ENCODE measurements around the gene DUSP15.

Gene DUSP15

GRCh38 chr20:31896049-31896448 lies 25.7 kb upstream of the DUSP15 start:
- no peaks in the 10 kb centered on the region for H3K9me2 ChIP-seq (replicated peaks; ENCODE audit: insufficient read depth, low read length)
- TF ChIP-seq EZH2phosphoT487 (conservative IDR thresholded peaks at IDR 0.05; ENCODE audit: low read length) (no peak), CTCF (IDR thresholded peaks at IDR 0.05; ENCODE audit: insufficient read depth, low read length, poor library complexity, severe bottlenecking) (no peak)
- no peak overlapping the region for H2AFZ ChIP-seq (ENCODE audit: low read depth, low read length, severe bottlenecking)
- H4K20me1 ChIP-seq (ENCODE audit: low read depth, low read length): no peaks in the 10 kb centered on the region
- H3K27me3 ChIP-seq (ENCODE audit: low read length): no peaks in the 10 kb centered on the region
- H3K9me3 ChIP-seq (ENCODE audit: insufficient read depth, low read length): no peaks in the 10 kb centered on the region
- no peaks in the 10 kb centered on the region for H3F3A ChIP-seq (ENCODE audit: insufficient read depth)
- no peak overlapping the region for H3K27ac ChIP-seq (ENCODE audit: low read depth, low read length)
- no peaks in the 10 kb centered on the region for H3K79me2 ChIP-seq (ENCODE audit: insufficient read depth, low read length)
- H3K9ac ChIP-seq (ENCODE audit: low read length): no peak overlapping the region
- no peak overlapping the region for H3K4me2 ChIP-seq (ENCODE audit: low read depth, low read length, poor library complexity, severe bottlenecking)
- H3K4me3 ChIP-seq (ENCODE audit: insufficient read depth, low read length, poor library complexity, severe bottlenecking): no peak overlapping the region
- H3K36me3 ChIP-seq (ENCODE audit: low read length): no peaks in the 10 kb centered on the region

GRCh38 chr20:31894980-31895675 lies 24.8 kb upstream of the DUSP15 start:
- Histone ChIP-seq H2AFZ (ENCODE audit: low read depth, low read length, severe bottlenecking) (peak overlapping the region; percentile 90), H3K36me3 (ENCODE audit: low read length) (no peaks in the 10 kb centered on the region), H3K27me3 (ENCODE audit: low read length) (no peaks in the 10 kb centered on the region), H3K79me2 (ENCODE audit: insufficient read depth, low read length) (no peaks in the 10 kb centered on the region), H3K27ac (ENCODE audit: low read depth, low read length) (no peak overlapping the region), H3K9ac (ENCODE audit: low read length) (peak overlapping the region; percentile 21; the same call in 1 of the 2 replicates), H4K20me1 (ENCODE audit: low read depth, low read length) (no peaks in the 10 kb centered on the region), H3K4me2 (ENCODE audit: low read depth, low read length, poor library complexity, severe bottlenecking) (peak overlapping the region; percentile 42), H3K9me2 (replicated peaks; ENCODE audit: insufficient read depth, low read length) (no peaks in the 10 kb centered on the region), H3F3A (ENCODE audit: insufficient read depth) (no peaks in the 10 kb centered on the region), H3K9me3 (ENCODE audit: insufficient read depth, low read length) (no peaks in the 10 kb centered on the region), H3K4me3 (ENCODE audit: insufficient read depth, low read length, poor library complexity, severe bottlenecking) (no peak overlapping the region)
- TF ChIP-seq CTCF (IDR thresholded peaks at IDR 0.05; ENCODE audit: insufficient read depth, low read length, poor library complexity, severe bottlenecking) (no peak), EZH2phosphoT487 (conservative IDR thresholded peaks at IDR 0.05; ENCODE audit: low read length) (no peak)

- no peak for TF ChIP-seq EZH2phosphoT487 (conservative IDR thresholded peaks at IDR 0.05; ENCODE audit: low read length)
- no peak for TF ChIP-seq CTCF (IDR thresholded peaks at IDR 0.05; ENCODE audit: insufficient read depth, low read length, poor library complexity, severe bottlenecking)
Measured at GRCh38 chr20:31890646-31891045, 20.3 kb upstream of the DUSP15 start.

More at GRCh38 chr20:31890646-31891045, 20.3 kb upstream of the DUSP15 start:
- Histone ChIP-seq H3K9ac (ENCODE audit: low read length) (no peak overlapping the region), H3K27me3 (ENCODE audit: low read length) (no peaks in the 10 kb centered on the region; the same call in 1 of the 2 replicates), H3K79me2 (ENCODE audit: insufficient read depth, low read length) (no peaks in the 10 kb centered on the region), H3K9me2 (replicated peaks; ENCODE audit: insufficient read depth, low read length) (no peaks in the 10 kb centered on the region), H3K27ac (ENCODE audit: low read depth, low read length) (no peak overlapping the region), H4K20me1 (ENCODE audit: low read depth, low read length) (no peaks in the 10 kb centered on the region), H3K36me3 (ENCODE audit: low read length) (no peaks in the 10 kb centered on the region), H2AFZ (ENCODE audit: low read depth, low read length, severe bottlenecking) (no peak overlapping the region), H3K4me3 (ENCODE audit: insufficient read depth, low read length, poor library complexity, severe bottlenecking) (no peak overlapping the region), H3K9me3 (ENCODE audit: insufficient read depth, low read length) (no peaks in the 10 kb centered on the region), H3K4me2 (ENCODE audit: low read depth, low read length, poor library complexity, severe bottlenecking) (no peak overlapping the region), H3F3A (ENCODE audit: insufficient read depth) (no peaks in the 10 kb centered on the region)

All from SU-DHL-6 (cell line).